Uterus (tissue), 4 donors: ENCODE results near the gene LGALS3BP. TPM values are rescaled to one million over a fixed set of nuclear protein-coding genes. Genes with fewer than 3 reads are reported as not detected.
A peak's percentile ranks its signal among the peaks of the same experiment; 100 is the strongest.

ENCODE experiments used
- DNase-seq, 2 donors: peaks; one replicate each; pipeline ENCODE4 v3.0.0-alpha.2; 2019 to 2020
- H3K27ac ChIP-seq, 2 donors: fragments of 200-600 bp; sonication (generic); 1 replicate in 1 of 2; 2 replicates in 1 of 2; pipeline ENCODE4 v1.5.1; 2016 to 2018
- H3K27me3 ChIP-seq, 2 donors: fragments of 200-600 bp; sonication (generic); one replicate each; pipeline ENCODE4 v1.5.1; 2018 to 2019; ENCODE audit warnings: control low read depth in 1 of 2
- H3K36me3 ChIP-seq, 2 donors: fragments of 200-600 bp; sonication (generic); one replicate each; pipeline ENCODE4 v1.5.1; 2019; ENCODE audit warnings: control low read depth in 1 of 2
- H3K4me1 ChIP-seq, 2 donors: fragments of 200-600 bp; sonication (generic); one replicate each; pipeline ENCODE4 v1.5.1; 2018 to 2019; ENCODE audit warnings: control low read depth in 1 of 2
- H3K4me3 ChIP-seq, 2 donors: fragments of 200-600 bp; sonication (generic); 1 replicate in 1 of 2; 2 replicates in 1 of 2; pipeline ENCODE4 v1.5.1; 2018 to 2019; ENCODE audit warnings: mild to moderate bottlenecking in 1 of 2
- H3K9me3 ChIP-seq, 2 donors: fragments of 200-600 bp; sonication (generic); one replicate each; pipeline ENCODE4 v1.5.1; 2019; ENCODE audit warnings: control low read depth in 1 of 2
- CTCF ChIP-seq, 4 experiments: fragments of 200-600 bp in 2 of 4; fragments of 450-650 bp in 2 of 4; sonication (generic) in 2 of 4; IDR thresholded peaks; one replicate each; pipeline ENCODE4 v1.5.1; 2016 to 2019; ENCODE audit warnings: antibody characterized with exemption in 4 of 4, mild to moderate bottlenecking in 2 of 4, moderate library complexity in 1 of 4
- POLR2A ChIP-seq, 2 donors: fragments of 450-650 bp; IDR thresholded peaks; one replicate each; pipeline ENCODE4 v1.6.1; 2016; ENCODE audit warnings: antibody characterized with exemption in 2 of 2, mild to moderate bottlenecking in 1 of 2, moderate library complexity in 1 of 2
- intact Hi-C: fragments of 100-400 bp; cut with DNase I; formaldehyde crosslinking; loops from one replicate; pipeline ENCODE4 v1.15.1; 2023; ENCODE audit warnings: low total_unique reads
- total RNA-seq, 4 donors: library from RNA; depleted of rRNA in 3 of 4; stranded (reverse); fragments of >200 nt in 3 of 4; gene quantifications; one replicate each; pipeline versions ENCODE4 v1.1.0 to v1.2.4, GENCODE V29; 2014 to 2023
- donor health status: DM: yes; HTN: yes; CAD: no.

The LGALS3BP gene
- total RNA-seq, 4 donors from 2014 or later: 88.2 to 396 (median 244) TPM

DNA sequence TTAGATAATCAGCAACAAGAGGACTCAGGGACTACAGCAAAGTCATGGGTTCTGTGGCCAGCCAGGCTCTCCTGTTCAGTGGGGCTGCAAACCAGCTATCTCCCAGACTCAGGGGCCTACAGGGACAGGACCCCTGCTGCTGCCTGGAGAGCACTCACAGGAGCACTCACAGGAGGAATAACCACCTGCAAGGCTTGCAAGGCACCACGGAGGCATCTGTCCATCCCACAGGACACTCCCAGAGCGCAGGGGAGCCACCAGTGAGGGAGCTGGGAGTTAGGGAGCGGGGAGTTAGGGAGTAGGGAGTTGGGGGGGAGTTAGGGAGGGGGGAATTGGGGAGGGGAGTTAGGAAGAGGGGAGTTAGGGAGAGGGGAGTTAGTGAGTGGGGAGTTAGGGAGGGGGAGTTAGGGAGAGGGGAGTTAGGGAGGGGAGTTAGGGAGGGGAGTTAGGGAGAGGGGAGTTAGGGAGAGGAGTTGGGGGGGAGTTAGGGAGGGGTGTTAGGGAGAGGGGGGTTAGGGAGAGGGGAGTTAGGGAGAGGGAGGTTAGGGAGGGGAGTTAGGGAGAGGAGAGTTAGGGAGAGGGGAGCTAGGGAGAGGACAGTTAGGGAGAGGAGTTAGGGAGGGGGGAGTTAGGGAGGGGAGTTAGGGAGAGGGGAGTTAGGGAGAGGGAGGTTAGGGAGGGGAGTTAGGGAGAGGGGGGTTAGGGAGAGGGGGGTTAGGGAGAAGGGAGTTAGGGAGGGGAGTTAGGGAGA is 24.1 kb upstream of the LGALS3BP start:
- Histone ChIP-seq H3K36me3 (no peaks in the 10 kb centered on the region), H3K27me3 (no peaks in the 10 kb centered on the region), H3K9me3 (no peaks in the 10 kb centered on the region), H3K27ac (no peak overlapping the region), H3K4me1 (no peaks in the 10 kb centered on the region), H3K4me3 (no peak overlapping the region)
- intact Hi-C loops: no loop called here
- DNase-seq: peak; percentile 6 to 7
- TF ChIP-seq POLR2A (IDR thresholded peaks at IDR 0.05): no peak
- TF ChIP-seq CTCF (IDR thresholded peaks at IDR 0.05): no peak

- intact Hi-C loops: no loop called here
- Histone ChIP-seq H3K36me3 (no peaks in the 10 kb centered on the region), H3K27ac (no peak overlapping the region), H3K27me3 (no peaks in the 10 kb centered on the region), H3K4me3 (no peak overlapping the region), H3K9me3 (no peaks in the 10 kb centered on the region), H3K4me1 (no peaks in the 10 kb centered on the region)
- DNase-seq: peak; percentile 8 to 9
- TF ChIP-seq POLR2A (IDR thresholded peaks at IDR 0.05) (no peak), CTCF (IDR thresholded peaks at IDR 0.05) (no peak)
Observed at GRCh38 chr17:79002796-79003593, 23.3 kb upstream of the LGALS3BP start.

DNA sequence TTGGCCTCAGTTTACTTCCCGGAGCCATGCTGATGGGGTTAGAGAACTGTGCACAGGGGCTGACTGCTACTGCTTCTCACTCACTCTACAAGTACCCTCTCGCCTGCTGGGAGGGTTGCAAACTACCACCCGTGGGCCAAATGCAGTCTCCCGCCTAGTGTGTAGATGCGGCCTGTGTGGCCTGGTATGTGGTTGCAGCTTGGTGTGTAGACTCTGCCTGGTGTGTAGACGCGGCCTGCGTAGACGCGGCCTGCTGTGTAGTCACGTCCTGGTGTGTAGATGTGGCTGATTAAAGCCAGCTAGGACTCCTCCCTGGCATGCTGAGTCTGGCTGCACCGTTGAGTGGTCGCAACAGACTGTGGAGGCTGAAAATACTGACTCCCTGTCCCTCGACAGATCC is 22.6 kb upstream of the LGALS3BP start:
- H3K9me3 ChIP-seq: no peaks in the 10 kb centered on the region
- TF ChIP-seq CTCF (IDR thresholded peaks at IDR 0.05) (no peak), POLR2A (IDR thresholded peaks at IDR 0.05) (no peak)
- no peaks in the 10 kb centered on the region for H3K27me3 ChIP-seq
- H3K4me1 ChIP-seq: no peaks in the 10 kb centered on the region
- no peak overlapping the region for H3K4me3 ChIP-seq
- intact Hi-C loops: no loop called here
- no peak overlapping the region for H3K27ac ChIP-seq
- peak; percentile 3 to 9 for DNase-seq
- no peaks in the 10 kb centered on the region for H3K36me3 ChIP-seq

DNA sequence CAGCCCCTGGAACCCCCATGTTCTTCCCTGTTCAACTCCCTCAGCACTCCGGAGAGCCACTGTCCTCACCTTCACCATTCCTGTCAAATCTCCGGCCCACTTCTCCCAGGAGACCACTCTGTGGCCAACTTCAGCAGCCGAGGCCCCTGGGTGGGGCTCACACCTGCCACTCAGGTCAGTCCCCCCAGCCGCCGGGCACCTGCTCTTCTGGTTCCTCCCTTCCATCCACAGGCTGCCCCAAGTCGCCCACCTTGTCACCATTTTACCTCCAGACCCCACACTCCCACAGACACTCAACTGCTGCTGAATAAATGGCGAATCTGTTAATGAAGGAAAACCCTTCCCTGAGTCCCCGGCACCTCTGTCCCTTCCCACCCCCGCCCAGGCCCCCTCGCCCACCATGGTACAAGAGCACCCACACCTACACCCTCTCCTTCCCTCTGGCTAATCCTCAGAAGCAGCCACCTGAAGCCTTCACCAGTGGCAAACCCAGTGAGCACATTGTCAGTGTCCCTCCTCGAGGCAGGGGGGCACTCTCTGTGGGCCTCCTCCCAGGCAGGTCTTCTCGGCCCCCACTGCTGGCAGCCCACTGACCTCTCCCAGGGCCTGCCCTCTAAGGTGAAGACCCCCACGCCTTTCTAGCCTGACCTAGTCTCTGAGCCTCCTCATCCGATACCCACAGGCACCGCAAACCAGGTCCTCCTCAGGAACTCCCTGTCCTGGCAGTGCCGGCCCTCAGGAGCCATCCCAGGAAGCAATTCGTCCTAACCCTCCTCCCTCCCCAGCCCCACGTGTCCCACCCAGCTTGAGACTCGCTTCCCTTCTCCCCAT is 21.7 kb upstream of the LGALS3BP start:
- intact Hi-C loops: no loop called here
- H3K9me3 ChIP-seq: no peaks in the 10 kb centered on the region
- H3K36me3 ChIP-seq: no peaks in the 10 kb centered on the region
- H3K4me1 ChIP-seq: no peaks in the 10 kb centered on the region
- TF ChIP-seq POLR2A (IDR thresholded peaks at IDR 0.05) (no peak), CTCF (IDR thresholded peaks at IDR 0.05) (no peak)
- peak; percentile 10 to 13 for DNase-seq
- H3K27me3 ChIP-seq: no peaks in the 10 kb centered on the region
- H3K4me3 ChIP-seq: no peak overlapping the region
- no peak overlapping the region for H3K27ac ChIP-seq
